Stomach (tissue), 9 donors: ENCODE measurements around the gene TMEM135. TPM values are rescaled to one million over a fixed set of nuclear protein-coding genes. Genes with fewer than 3 reads are reported as not detected.
A peak's percentile ranks its signal among the peaks of the same experiment; 100 is the strongest.

Experiments used
- DNase-seq, 2 donors: peaks; one replicate each; pipeline versions ENCODE4 v3.0.0 to v3.0.0-alpha.2; 2013 to 2019
- H3K27ac ChIP-seq, 5 donors: fragments of 200-600 bp in 4 of 5; sonication (generic) in 4 of 5; one replicate each; pipeline ENCODE4 v1.5.1; 2013 to 2019; ENCODE audit warnings: mild to moderate bottlenecking in 1 of 5, moderate library complexity in 1 of 5
- H3K27me3 ChIP-seq, 3 donors: fragments of 200-600 bp; sonication (generic); one replicate each; pipeline ENCODE4 v1.5.1; 2017 to 2019; ENCODE audit warnings: mixed run types in 1 of 3
- H3K36me3 ChIP-seq, 4 donors: fragments of 200-600 bp; sonication (generic); 1 replicate in 3 of 4; 2 replicates in 1 of 4; pipeline ENCODE4 v1.5.1; 2016 to 2019
- H3K4me1 ChIP-seq, 4 donors: fragments of 200-600 bp; sonication (generic); one replicate each; pipeline ENCODE4 v1.5.1; 2016 to 2019
- H3K4me3 ChIP-seq, 4 donors: fragments of 200-600 bp; sonication (generic) in 3 of 4; one replicate each; pipeline ENCODE4 v1.5.1; 2016 to 2019; ENCODE audit warnings: mild to moderate bottlenecking in 1 of 4
- H3K9me3 ChIP-seq, 4 donors: fragments of 200-600 bp; sonication (generic); one replicate each; pipeline ENCODE4 v1.5.1; 2016 to 2019
- CTCF ChIP-seq, 7 experiments: fragments of 450-650 bp in 4 of 7; fragments of 200-600 bp in 3 of 7; sonication (generic) in 3 of 7; IDR thresholded peaks; one replicate each; pipeline ENCODE4 v1.5.1; 2016 to 2019; ENCODE audit warnings: antibody characterized with exemption in 7 of 7, control low read depth in 2 of 7, mild to moderate bottlenecking in 1 of 7
- EP300 ChIP-seq: sonication (generic); formaldehyde crosslinking; IDR thresholded peaks from one replicate; pipeline ENCODE4 v1.6.1; 2017; ENCODE audit warnings: antibody characterized with exemption
- POLR2A ChIP-seq, 4 donors: fragments of 450-650 bp; IDR thresholded peaks; one replicate each; pipeline ENCODE4 v1.6.1; 2016; ENCODE audit warnings: antibody characterized with exemption in 4 of 4, control low read depth in 2 of 4, mild to moderate bottlenecking in 1 of 4, moderate library complexity in 1 of 4
- POLR2AphosphoS5 ChIP-seq, 3 donors: sonication (generic); formaldehyde crosslinking; IDR thresholded peaks; one replicate each; pipeline ENCODE4 v1.6.1; 2016; ENCODE audit warnings: antibody characterized with exemption in 3 of 3
- WGBS, 5 donors: extraction: QIAGEN DNeasy Blood & Tissue Kit in 3 of 5; methylation state at CpG; one replicate each; pipeline versions ENCODE4 v1.1.5 to v1.1.7; 2013 to 2018; 5-methylcytosine and 5-hydroxymethylcytosine counted together
- intact Hi-C: fragments of 100-400 bp; cut with DNase I; formaldehyde crosslinking; loops from one replicate; pipeline ENCODE4 v1.15.1; 2023; ENCODE audit warnings: low total_unique reads
- polyA plus RNA-seq, 3 donors: library from polyadenylated mRNA; stranded (reverse); fragments of 200-250 nt; gene quantifications; one replicate each; pipeline ENCODE4 v1.2.3, GENCODE V29; 2013
- total RNA-seq, 5 donors: library from RNA; depleted of rRNA; stranded (reverse); fragments of >200 nt; gene quantifications; one replicate each; pipeline versions ENCODE4 v1.1.0 to v1.2.3, GENCODE V29; 2014 to 2016
- donor health status: healthy with polysubstance abuse.
- donor health status: Bipolar disorder and iron deficiency.
- donor health status: healthy.

TMEM135 gene
- total and polyA plus RNA-seq, 8 donors = 0.58 to 202 (median 3.9) TPM

- Histone ChIP-seq H3K36me3 (peaks cover 0 to 15% (median 11%) of the 10 kb centered on the region in 4 donors), H3K4me1 (no peaks in the 10 kb centered on the region), H3K27me3 (no peaks in the 10 kb centered on the region), H3K27ac (no peak overlapping the region), H3K9me3 (no peaks in the 10 kb centered on the region), H3K4me3 (no peak overlapping the region)
- no peak for DNase-seq
- intact Hi-C loops = no loop called here
- TF ChIP-seq POLR2A (IDR thresholded peaks at IDR 0.05) = no peak
- no peak for TF ChIP-seq EP300
- no peak for TF ChIP-seq POLR2AphosphoS5 (IDR thresholded peaks at IDR 0.05)
- TF ChIP-seq CTCF (IDR thresholded peaks at IDR 0.05) = no peak
Measured at GRCh38 chr11:87316491-87316890, 278.8 kb downstream of the TMEM135 start.

GRCh38 chr11:87317441-87317840, 279.7 kb downstream of the TMEM135 start:
- intact Hi-C loops = no loop called here
- Histone ChIP-seq H3K9me3 (no peaks in the 10 kb centered on the region), H3K27ac (no peak overlapping the region), H3K36me3 (peaks cover 0 to 16% (median 14%) of the 10 kb centered on the region in 4 donors), H3K4me1 (no peaks in the 10 kb centered on the region), H3K27me3 (no peaks in the 10 kb centered on the region), H3K4me3 (no peak overlapping the region)
- no peak for DNase-seq
- TF ChIP-seq EP300 = no peak
- TF ChIP-seq CTCF (IDR thresholded peaks at IDR 0.05) = no peak
- TF ChIP-seq POLR2A (IDR thresholded peaks at IDR 0.05) = no peak
- TF ChIP-seq POLR2AphosphoS5 (IDR thresholded peaks at IDR 0.05) = no peak
- WGBS, 5 donors = 77 to 98% (median 91%) methylated on average over 2 of the region's 2 CpGs

DNA sequence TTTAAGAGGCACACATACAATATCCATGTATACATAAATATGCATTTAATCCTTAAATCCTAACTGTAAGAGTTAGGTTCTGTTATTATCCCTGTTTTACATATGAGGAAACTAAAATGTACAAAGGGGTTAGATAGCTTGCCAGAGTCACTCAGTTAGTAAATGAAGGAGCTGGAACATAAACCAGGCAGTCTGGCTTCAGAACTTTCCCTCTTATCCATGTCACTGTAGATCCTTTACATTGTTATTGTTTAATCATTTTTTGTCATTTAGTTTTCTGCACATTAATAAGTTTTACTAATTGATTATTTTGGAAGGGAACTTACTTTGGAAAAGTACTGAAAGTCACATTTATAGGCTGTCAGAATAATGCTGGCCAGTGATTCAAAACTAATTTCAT, 282.4 kb downstream of the TMEM135 start:
- H3K36me3 ChIP-seq = peaks cover 0 to 26% (median 17%) of the 10 kb centered on the region in 4 donors

DNA sequence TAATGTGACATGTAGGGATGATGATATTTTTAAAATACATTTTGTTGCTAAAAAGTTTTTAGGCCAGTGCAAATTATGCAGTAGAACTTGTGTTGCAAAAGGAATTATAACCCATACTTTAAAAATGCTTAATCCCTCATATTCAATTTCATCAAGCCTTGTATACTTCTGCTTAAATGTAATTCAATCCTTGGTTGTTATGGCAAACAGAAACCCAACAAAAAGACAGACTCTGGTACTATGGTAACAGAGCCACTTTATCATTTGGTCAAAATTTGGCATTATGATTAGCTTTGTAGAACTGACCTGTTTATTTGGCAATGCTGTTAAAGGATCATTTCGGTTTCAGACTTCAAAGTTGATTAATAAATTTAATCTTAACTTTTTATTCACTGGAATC, 284.8 kb downstream of the TMEM135 start:
- Histone ChIP-seq H3K4me1 (no peaks in the 10 kb centered on the region), H3K27me3 (no peaks in the 10 kb centered on the region), H3K36me3 (peaks cover 0 to 38% (median 21%) of the 10 kb centered on the region in 4 donors), H3K4me3 (no peak overlapping the region), H3K27ac (no peak overlapping the region), H3K9me3 (no peaks in the 10 kb centered on the region)
- no peak for DNase-seq
- WGBS, 5 donors = 29 to 72% (median 69%) methylated on average over 1 of the region's 1 CpG
- intact Hi-C loops = no loop called here
- no peak for TF ChIP-seq CTCF (IDR thresholded peaks at IDR 0.05)
- TF ChIP-seq POLR2A (IDR thresholded peaks at IDR 0.05) = no peak
- no peak for TF ChIP-seq EP300

More for the DNA sequence above, 282.4 kb downstream of the TMEM135 start:
- H3K4me1 ChIP-seq = no peaks in the 10 kb centered on the region
- no peaks in the 10 kb centered on the region for H3K9me3 ChIP-seq
- no peak overlapping the region for H3K27ac ChIP-seq
- no peak for TF ChIP-seq CTCF (IDR thresholded peaks at IDR 0.05)
- TF ChIP-seq EP300 = no peak
- no peak for TF ChIP-seq POLR2AphosphoS5 (IDR thresholded peaks at IDR 0.05)
- TF ChIP-seq POLR2A (IDR thresholded peaks at IDR 0.05) = no peak
- DNase-seq = peak in 1 of 2 donors; percentile 26
- no peak overlapping the region for H3K4me3 ChIP-seq
- H3K27me3 ChIP-seq = no peaks in the 10 kb centered on the region
- intact Hi-C loops = no loop called here
